HEK293 (cell line): Measurements from ENCODE around the gene NCK2.

Experiments used
- CTCF ChIA-PET: fragments of 350-600 bp; formaldehyde crosslinking; extraction: SDS; loops from one replicate; lab custom pipeline; 2021; ENCODE audit warnings: antibody characterized with exemption; lab: Yijun Ruan, JAX
- POLR2A ChIA-PET: fragments of 300-600 bp; formaldehyde crosslinking; extraction: SDS; loops from one replicate; lab custom pipeline; 2020; ENCODE audit warnings: antibody characterized with exemption, inconsistent platforms; lab: Yijun Ruan, JAX
- H3K27ac ChIP-seq: fragments of 200-500 bp; sonication (Bioruptor generic); 2 replicates; pipeline ENCODE4 v1.5.1; 2014; ENCODE audit warnings: low read depth, low read length, control low read depth, inconsistent platforms; ENCODE audit errors: extremely low read depth
- H3K36me3 ChIP-seq, 2 experiments: fragments of 200-500 bp in 1 of 2; sonication (Bioruptor generic) in 1 of 2; 1 replicate in 1 of 2; 2 replicates in 1 of 2; pipeline ENCODE4 v1.5.1; 2014 to 2017; ENCODE audit warnings: inconsistent platforms in 2 of 2, low read length in 2 of 2; ENCODE audit not compliant: control insufficient read depth in 2 of 2, insufficient read depth in 1 of 2
- H3K4me1 ChIP-seq: fragments of 200-500 bp; sonication (Bioruptor generic); 2 replicates; pipeline ENCODE4 v1.5.1; 2014; ENCODE audit warnings: mild to moderate bottlenecking, low read length, inconsistent platforms; ENCODE audit not compliant: control insufficient read depth, insufficient read depth
- H3K4me3 ChIP-seq: 2 replicates; pipeline ENCODE4 v1.5.1; 2011; ENCODE audit warnings: low read depth, mild to moderate bottlenecking, control low read depth, low read length, moderate library complexity
- H3K9me3 ChIP-seq: fragments of 200-500 bp; sonication (Bioruptor generic); 2 replicates; pipeline ENCODE4 v1.5.1; 2014; ENCODE audit warnings: low read depth, low read length, inconsistent platforms; ENCODE audit not compliant: control insufficient read depth, insufficient read depth
- GLI2 ChIP-seq: fragments of 450-650 bp; formaldehyde crosslinking; IDR thresholded peaks from 2 replicates; pipeline ENCODE4; 2017; ENCODE audit warnings: missing biosample characterization, missing genetic modification characterization, low read depth, borderline replicate concordance
- GLI4 ChIP-seq: fragments of 450-650 bp; formaldehyde crosslinking; IDR thresholded peaks from 2 replicates; pipeline ENCODE4 v1.5.1; 2016; ENCODE audit warnings: missing biosample characterization, missing genetic modification characterization
- KLF7 ChIP-seq: fragments of 450-650 bp; formaldehyde crosslinking; IDR thresholded peaks from 2 replicates; pipeline ENCODE4 v1.5.1; 2016; ENCODE audit warnings: missing biosample characterization, missing genetic modification characterization, borderline replicate concordance
- MYNN ChIP-seq: fragments of 450-650 bp; formaldehyde crosslinking; IDR thresholded peaks from 2 replicates; pipeline ENCODE4 v1.5.1; 2016; ENCODE audit warnings: missing biosample characterization, missing genetic modification characterization, borderline replicate concordance
- TCF7L2 ChIP-seq: IDR thresholded peaks from 2 replicates; pipeline ENCODE4 v1.6.1; 2011; ENCODE audit warnings: low read depth, mild to moderate bottlenecking, inconsistent platforms, low read length, moderate library complexity, borderline replicate concordance
- WT1 ChIP-seq: fragments of 450-650 bp; formaldehyde crosslinking; IDR thresholded peaks from 2 replicates; pipeline ENCODE4 v1.5.1; 2016; ENCODE audit warnings: missing biosample characterization, missing genetic modification characterization
- ZBTB1 ChIP-seq: fragments of 450-650 bp; formaldehyde crosslinking; IDR thresholded peaks from 2 replicates; pipeline ENCODE4 v1.5.1; 2016; ENCODE audit warnings: missing biosample characterization, missing genetic modification characterization
- ZBTB44 ChIP-seq: fragments of 450-650 bp; IDR thresholded peaks from 2 replicates; pipeline ENCODE4 v1.5.1; 2018; ENCODE audit warnings: missing biosample characterization, mild to moderate bottlenecking, missing genetic modification characterization
- ZNF174 ChIP-seq: fragments of 450-650 bp; formaldehyde crosslinking; IDR thresholded peaks from 2 replicates; pipeline ENCODE4 v1.5.0; 2017; ENCODE audit warnings: missing biosample characterization, mild to moderate bottlenecking, missing genetic modification characterization
- ZNF184 ChIP-seq: fragments of 450-650 bp; IDR thresholded peaks from 2 replicates; pipeline ENCODE4 v1.5.1; 2018; ENCODE audit warnings: missing biosample characterization, mild to moderate bottlenecking, missing genetic modification characterization
- ZNF19 ChIP-seq: fragments of 450-650 bp; formaldehyde crosslinking; IDR thresholded peaks from 2 replicates; pipeline ENCODE4; 2016; ENCODE audit warnings: missing biosample characterization, missing genetic modification characterization, low read depth
- ZNF202 ChIP-seq: fragments of 450-650 bp; formaldehyde crosslinking; IDR thresholded peaks from 2 replicates; pipeline ENCODE4 v1.5.1; 2016; ENCODE audit warnings: missing biosample characterization, missing genetic modification characterization, borderline replicate concordance
- ZNF221 ChIP-seq: fragments of 450-650 bp; formaldehyde crosslinking; IDR thresholded peaks from 2 replicates; pipeline ENCODE4 v1.5.1; 2017; ENCODE audit warnings: missing biosample characterization, missing genetic modification characterization, borderline replicate concordance
- ZNF292 ChIP-seq: fragments of 450-650 bp; formaldehyde crosslinking; IDR thresholded peaks from 2 replicates; pipeline ENCODE4 v1.5.1; 2016; ENCODE audit warnings: low read depth, missing biosample characterization, missing genetic modification characterization, borderline replicate concordance
- ZNF335 ChIP-seq: fragments of 450-650 bp; formaldehyde crosslinking; conservative IDR thresholded peaks from 2 replicates; pipeline ENCODE4 v1.5.1; 2016; ENCODE audit warnings: missing biosample characterization, missing genetic modification characterization
- ZNF341 ChIP-seq: fragments of 450-650 bp; formaldehyde crosslinking; IDR thresholded peaks from 2 replicates; pipeline ENCODE4; 2016; ENCODE audit warnings: low read depth, missing biosample characterization, missing genetic modification characterization
- ZNF398 ChIP-seq: fragments of 450-650 bp; formaldehyde crosslinking; IDR thresholded peaks from 2 replicates; pipeline ENCODE4 v1.5.1; 2017; ENCODE audit warnings: missing biosample characterization, missing genetic modification characterization
- ZNF510 ChIP-seq: fragments of 450-650 bp; formaldehyde crosslinking; IDR thresholded peaks from 2 replicates; pipeline ENCODE4 v1.5.1; 2018; ENCODE audit warnings: mild to moderate bottlenecking, missing genetic modification characterization, missing biosample characterization; ENCODE audit not compliant: insufficient replicate concordance
- ZNF529 ChIP-seq: fragments of 450-650 bp; formaldehyde crosslinking; IDR thresholded peaks from 2 replicates; pipeline ENCODE4 v1.5.1; 2017; ENCODE audit warnings: missing genetic modification characterization, missing biosample characterization; ENCODE audit not compliant: insufficient replicate concordance
- ZNF560 ChIP-seq: fragments of 450-650 bp; formaldehyde crosslinking; IDR thresholded peaks from 2 replicates; pipeline ENCODE4 v1.5.1; 2017; ENCODE audit warnings: missing biosample characterization, missing genetic modification characterization, borderline replicate concordance
- ZNF623 ChIP-seq: fragments of 450-650 bp; formaldehyde crosslinking; IDR thresholded peaks from 2 replicates; pipeline ENCODE4 v1.5.1; 2016; ENCODE audit warnings: missing biosample characterization, missing genetic modification characterization
- ZNF660 ChIP-seq: fragments of 450-650 bp; IDR thresholded peaks from 2 replicates; pipeline ENCODE4 v1.5.1; 2018; ENCODE audit warnings: missing biosample characterization, mild to moderate bottlenecking, missing genetic modification characterization
- ZNF785 ChIP-seq: fragments of 450-650 bp; formaldehyde crosslinking; IDR thresholded peaks from 2 replicates; pipeline ENCODE4 v1.5.1; 2016; ENCODE audit warnings: missing biosample characterization, missing genetic modification characterization
- ZXDB ChIP-seq: fragments of 450-650 bp; formaldehyde crosslinking; IDR thresholded peaks from 2 replicates; pipeline ENCODE4 v1.5.1; 2016; ENCODE audit warnings: missing biosample characterization, missing genetic modification characterization
- TF ChIP-seq, protein P1 (sequence below): fragments of 450-650 bp; formaldehyde crosslinking; IDR thresholded peaks from 2 replicates; pipeline ENCODE4 v1.5.1; 2016; ENCODE audit warnings: missing biosample characterization, missing genetic modification characterization
- TF ChIP-seq, protein P2 (sequence below): fragments of 450-650 bp; formaldehyde crosslinking; IDR thresholded peaks from 2 replicates; pipeline ENCODE4 v1.5.1; 2017; ENCODE audit warnings: missing biosample characterization, missing genetic modification characterization

NCK2 gene

DNA sequence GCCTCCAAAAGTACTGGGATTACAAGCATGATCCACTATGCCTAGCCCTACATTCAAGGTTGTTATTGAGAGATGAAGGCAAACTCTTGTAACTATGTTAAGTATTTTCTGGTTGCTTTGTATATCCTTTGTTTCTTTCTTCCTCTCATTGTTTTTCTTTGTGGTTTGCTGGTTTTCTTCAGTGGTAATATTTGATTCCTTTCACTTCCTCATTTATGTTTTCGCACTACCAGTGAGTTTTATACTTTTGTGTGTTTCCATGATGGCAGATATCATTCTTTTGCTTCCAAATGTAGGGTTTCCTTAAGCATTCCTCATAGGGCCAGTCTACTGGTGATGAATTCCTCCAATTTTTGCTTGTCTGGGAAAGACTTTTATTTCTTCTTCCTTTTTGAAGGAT is 90.2 kb downstream of the NCK2 start:
- no peak overlapping the region for H3K27ac ChIP-seq
- no peaks in the 10 kb centered on the region for H3K4me1 ChIP-seq
- no peak for TF ChIP-seq ZNF184
- no peak for TF ChIP-seq ZNF335 (tag by site-specific recombination)
- no peak for TF ChIP-seq GLI2
- TF ChIP-seq ZNF221: no peak
- TF ChIP-seq ZNF529 (tag by site-specific recombination): no peak
- TF ChIP-seq MYNN (tag by site-specific recombination): no peak
- TF ChIP-seq WT1: no peak
- no peak for TF ChIP-seq ZNF623 (tag by site-specific recombination)
- ChIA-PET POLR2A (no interaction called here), CTCF (no interaction called here)
- no peaks in the 10 kb centered on the region; the same call in 1 of the 2 replicates for H3K9me3 ChIP-seq
- H3K36me3 ChIP-seq: no peaks in the 10 kb centered on the region
- no peak overlapping the region for H3K4me3 ChIP-seq

GRCh38 chr2:105836341-105836740 is 91.6 kb downstream of the NCK2 start:
- no peaks in the 10 kb centered on the region for H3K4me1 ChIP-seq
- TF ChIP-seq, protein P1, sequence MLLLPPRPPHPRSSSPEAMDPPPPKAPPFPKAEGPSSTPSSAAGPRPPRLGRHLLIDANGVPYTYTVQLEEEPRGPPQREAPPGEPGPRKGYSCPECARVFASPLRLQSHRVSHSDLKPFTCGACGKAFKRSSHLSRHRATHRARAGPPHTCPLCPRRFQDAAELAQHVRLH (tag by site-specific recombination): no peak
- TF ChIP-seq ZNF174 (tag by site-specific recombination) (no peak), TCF7L2 (no peak), WT1 (no peak), ZBTB1 (tag by site-specific recombination) (no peak), ZNF292 (tag by site-specific recombination) (no peak), ZBTB44 (tag by site-specific recombination) (no peak), ZNF202 (tag by site-specific recombination) (no peak), ZNF660 (tag by site-specific recombination) (no peak), ZNF341 (tag by site-specific recombination) (no peak), ZNF398 (no peak), ZNF785 (tag by site-specific recombination) (no peak), ZNF19 (tag by site-specific recombination) (no peak), ZNF510 (no peak), KLF7 (tag by site-specific recombination) (no peak), ZNF560 (tag by site-specific recombination) (no peak), ZXDB (tag by site-specific recombination) (no peak), GLI4 (tag by site-specific recombination) (no peak)
- TF ChIP-seq, protein P2, sequence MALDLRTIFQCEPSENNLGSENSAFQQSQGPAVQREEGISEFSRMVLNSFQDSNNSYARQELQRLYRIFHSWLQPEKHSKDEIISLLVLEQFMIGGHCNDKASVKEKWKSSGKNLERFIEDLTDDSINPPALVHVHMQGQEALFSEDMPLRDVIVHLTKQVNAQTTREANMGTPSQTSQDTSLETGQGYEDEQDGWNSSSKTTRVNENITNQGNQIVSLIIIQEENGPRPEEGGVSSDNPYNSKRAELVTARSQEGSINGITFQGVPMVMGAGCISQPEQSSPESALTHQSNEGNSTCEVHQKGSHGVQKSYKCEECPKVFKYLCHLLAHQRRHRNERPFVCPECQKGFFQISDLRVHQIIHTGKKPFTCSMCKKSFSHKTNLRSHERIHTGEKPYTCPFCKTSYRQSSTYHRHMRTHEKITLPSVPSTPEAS: no peak
- no peak overlapping the region for H3K27ac ChIP-seq
- ChIA-PET POLR2A (no interaction called here), CTCF (no interaction called here)
- H3K36me3 ChIP-seq: no peaks in the 10 kb centered on the region
- no peaks in the 10 kb centered on the region; the same call in 1 of the 2 replicates for H3K9me3 ChIP-seq
- no peak overlapping the region for H3K4me3 ChIP-seq
